Measurements from ENCODE around the gene TMEM107.

- TF ChIP-seq CTCF (IDR thresholded peaks at IDR 0.05) (no peak), ZFX (IDR thresholded peaks at IDR 0.05; ENCODE audit: borderline replicate concordance) (no peak)
Observed at GRCh38 chr17:8142158-8142886, 33.9 kb downstream of the TMEM107 start.

All from 22Rv1 (cell line).